B cell (primary cell): ENCODE data around the gene TUFM. TPM values are rescaled to one million over a fixed set of nuclear protein-coding genes. Genes with fewer than 3 reads are reported as not detected.

Experiments used
- ATAC-seq: fragments of 200-7000 bp; cut with Tn5 transposase; one replicate; pipeline ENCODE4 v1.10.0; 2021; ENCODE audit warnings: low read depth, mild to moderate bottlenecking, moderate number of reproducible peaks, moderate library complexity
- CTCF ChIA-PET: fragments of 350-600 bp; sonication (Branson Sonifier 250); formaldehyde crosslinking; loops from one replicate; lab custom pipeline; 2021; ENCODE audit warnings: antibody characterized with exemption, inconsistent platforms; lab: Charles Lee
- POLR2A ChIA-PET: fragments of 350-600 bp; sonication (Branson Sonifier 250); formaldehyde crosslinking; loops from one replicate; lab custom pipeline; 2021; ENCODE audit warnings: antibody characterized with exemption; lab: Charles Lee
- DNase-seq: peaks from one replicate; pipeline ENCODE4 v3.0.0; 2013
- H2AFZ ChIP-seq: 2 replicates; pipeline ENCODE4 v1.6.1; 2012; ENCODE audit warnings: mild to moderate bottlenecking, low read depth, low read length; ENCODE audit not compliant: insufficient read depth, poor library complexity, severe bottlenecking
- H3K27ac ChIP-seq, 2 donors: 1 replicate in 1 of 2; 2 replicates in 1 of 2; pipeline ENCODE4 v1.5.1; 2012 to 2013; ENCODE audit warnings: low read length in 2 of 2, mild to moderate bottlenecking in 2 of 2, moderate library complexity in 1 of 2
- H3K27me3 ChIP-seq, 4 experiments: fragments of 200-600 bp in 1 of 4; sonication (generic) in 1 of 4; replicated peaks in 1 of 4; 1 replicate in 2 of 4; 2 replicates in 2 of 4; pipeline versions ENCODE4 v1.6.1 to v1.7.0; 2013 to 2016; ENCODE audit warnings: low read length in 3 of 4, mild to moderate bottlenecking in 2 of 4, mixed read lengths in 1 of 4, moderate library complexity in 1 of 4; ENCODE audit not compliant: insufficient read depth in 4 of 4, control insufficient read depth in 3 of 4; ENCODE audit errors: control extremely low read depth in 1 of 4
- H3K36me3 ChIP-seq, 2 experiments: replicated peaks in 1 of 2; 1 replicate in 1 of 2; 2 replicates in 1 of 2; pipeline versions ENCODE4 v1.6.1 to v1.7.1; 2013; ENCODE audit warnings: low read length in 1 of 2; ENCODE audit not compliant: insufficient read depth in 2 of 2, control insufficient read depth in 1 of 2; ENCODE audit errors: control extremely low read depth in 1 of 2, extremely low read depth in 1 of 2
- H3K4me1 ChIP-seq, 2 donors: fragments of 200-600 bp in 1 of 2; sonication (generic) in 1 of 2; 1 replicate in 1 of 2; 2 replicates in 1 of 2; pipeline versions ENCODE4 v1.5.1 to v1.6.1; 2013 to 2017; ENCODE audit warnings: low read length in 2 of 2; ENCODE audit not compliant: control insufficient read depth in 2 of 2, insufficient read depth in 2 of 2
- H3K4me2 ChIP-seq: replicated peaks from 2 replicates; pipeline ENCODE3; 2012; ENCODE audit warnings: mild to moderate bottlenecking, low read depth, low read length; ENCODE audit not compliant: poor library complexity, severe bottlenecking
- H3K4me3 ChIP-seq, 5 experiments: fragments of 200-600 bp in 1 of 5; sonication (generic) in 1 of 5; 1 replicate in 3 of 5; 2 replicates in 2 of 5; pipeline versions ENCODE4 v1.5.1 to v1.7.0; 2011 to 2016; ENCODE audit warnings: low read length in 4 of 5, mild to moderate bottlenecking in 4 of 5, low read depth in 2 of 5, control low read depth in 1 of 5, moderate library complexity in 1 of 5; ENCODE audit not compliant: insufficient read depth in 1 of 5; ENCODE audit errors: control extremely low read depth in 1 of 5, extremely low read depth in 1 of 5
- H3K79me2 ChIP-seq: fragments of 200-600 bp; sonication (generic); one replicate; pipeline ENCODE4 v1.6.0; 2016; ENCODE audit warnings: low read length; ENCODE audit not compliant: control insufficient read depth, insufficient read depth
- H3K9ac ChIP-seq: fragments of 200-600 bp; sonication (generic); 2 replicates; pipeline ENCODE4 v1.6.1; 2017; ENCODE audit warnings: mild to moderate bottlenecking, low read length, moderate library complexity
- H3K9me3 ChIP-seq, 3 donors: one replicate each; pipeline versions ENCODE4 v1.6.1 to v1.7.1; 2013; ENCODE audit warnings: low read length in 2 of 3; ENCODE audit not compliant: control insufficient read depth in 2 of 3, insufficient read depth in 1 of 3; ENCODE audit errors: control extremely low read depth in 1 of 3
- H4K20me1 ChIP-seq: 2 replicates; pipeline ENCODE4 v1.6.0; 2012; ENCODE audit warnings: mild to moderate bottlenecking, low read length; ENCODE audit not compliant: insufficient read depth, control insufficient read depth, poor library complexity, severe bottlenecking
- H3K27ac Mint-ChIP-seq: one replicate; pipeline ENCODE4 v1.8.0; 2021; ENCODE audit warnings: mixed read lengths
- H3K27me3 Mint-ChIP-seq: one replicate; pipeline ENCODE4 v1.8.0; 2021; ENCODE audit warnings: mixed read lengths
- H3K4me1 Mint-ChIP-seq: one replicate; pipeline ENCODE4 v1.8.0; 2021; ENCODE audit warnings: mixed read lengths
- H3K4me3 Mint-ChIP-seq: one replicate; pipeline ENCODE4 v1.8.0; 2021; ENCODE audit warnings: mixed read lengths
- H3K9me3 Mint-ChIP-seq: one replicate; pipeline ENCODE4 v1.8.0; 2022; ENCODE audit warnings: mixed read lengths; ENCODE audit not compliant: insufficient read depth
- EZH2 ChIP-seq: IDR thresholded peaks from 2 replicates; pipeline ENCODE4 v1.6.1; 2012; ENCODE audit warnings: borderline replicate concordance, low read depth, mild to moderate bottlenecking, moderate library complexity, low read length; ENCODE audit not compliant: insufficient read depth, poor library complexity, severe bottlenecking
- WGBS: methylation state at CpG from one replicate; pipeline ENCODE4 v1.1.5; 2013; ENCODE audit warnings: missing lambda C conversion rate; ENCODE audit not compliant: insufficient coverage; 5-methylcytosine and 5-hydroxymethylcytosine counted together
- intact Hi-C: fragments of 100-400 bp; cut with micrococcal nuclease; formaldehyde crosslinking; loops from one replicate; pipeline ENCODE4 v1.10.0; 2022
- polyA plus RNA-seq: library from polyadenylated mRNA; depleted of rRNA; stranded (reverse); fragments of >200 nt; gene quantifications from 2 replicates; pipeline ENCODE4 v1.2.3, GENCODE V29; 2012
- total RNA-seq, 2 donors: library from RNA; stranded (reverse); fragments of 120-200 nt in 1 of 2; gene quantifications; 1 replicate in 1 of 2; 2 replicates in 1 of 2; pipeline versions ENCODE4 v1.2.3 to v1.2.4, GENCODE V29; 2013 to 2022
- TF ChIP-seq, protein P1 (sequence below): fragments of 200-600 bp; IDR thresholded peaks from one replicate; pipeline ENCODE4 v1.8.0; 2022; ENCODE audit warnings: antibody characterized with exemption, mild to moderate bottlenecking

The TUFM gene
- total and polyA plus RNA-seq, 2 donors (not counting 1 experiment from before 2014, with no cell fraction given), result 126 to 129 TPM

DNA sequence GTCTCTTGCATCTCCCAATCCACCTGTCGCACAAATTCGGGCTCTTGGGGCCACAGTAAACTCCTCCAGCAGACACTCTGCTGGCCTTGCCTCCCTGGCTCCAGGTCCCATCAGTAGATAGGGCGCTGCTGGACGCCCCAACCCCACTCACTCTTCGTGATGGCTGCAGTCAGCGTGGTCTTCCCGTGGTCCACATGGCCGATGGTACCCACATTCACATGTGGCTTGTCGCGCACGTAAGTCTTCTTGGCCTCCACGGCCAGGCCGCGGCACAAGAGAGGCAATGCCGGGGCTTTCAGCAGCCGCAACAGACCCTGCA is 428 bp downstream of the TUFM start:
- Mint-ChIP-seq H3K27ac (peak overlapping the region; percentile 91), H3K4me1 (peaks cover 30% of the 10 kb centered on the region), H3K9me3 (no peaks in the 10 kb centered on the region), H3K4me3 (peak overlapping the region; percentile 91), H3K27me3 (no peaks in the 10 kb centered on the region)
- intact Hi-C loops, result loop anchor here (1.0 kb wide), 2 partner anchors 23 to 35 kb away; partner anchors contain the start of gene ATXN2L
- CTCF ChIA-PET, result interaction anchor here (1.3 to 4.9 kb wide), 6 partner anchors 18 to 102 kb away, joined by 4 to 41 read pairs (median 8); partner anchors contain the start of genes ATXN2L, CD19 and SH2B1
- H3K27me3 ChIP-seq, result no peaks in the 10 kb centered on the region
- peaks cover 19% of the 10 kb centered on the region for H4K20me1 ChIP-seq
- H2AFZ ChIP-seq, result peak overlapping the region; percentile 86
- no peak for ATAC-seq
- no peaks in the 10 kb centered on the region for H3K9me3 ChIP-seq
- peaks cover 4 to 35% of the 10 kb centered on the region in 2 experiments for H3K36me3 ChIP-seq
- WGBS, result 1% methylated on average over 16 of the region's 16 CpGs
- peak overlapping the region; percentile 89 for H3K4me2 ChIP-seq
- peak overlapping the region; percentile 80 to 85 for H3K27ac ChIP-seq
- H3K9ac ChIP-seq, result peak overlapping the region; percentile 88
- peaks cover 18 to 26% of the 10 kb centered on the region in 2 donors for H3K4me1 ChIP-seq
- peaks cover 47% of the 10 kb centered on the region for H3K79me2 ChIP-seq
- POLR2A ChIA-PET, result interaction anchor here (0.5 to 5.1 kb wide), 9 partner anchors 18 to 986 kb away, joined by 3 to 56 read pairs (median 6); partner anchors contain the start of genes ATXN2L, NFATC2IP and SH2B1
- H3K4me3 ChIP-seq, result peak overlapping the region; percentile 59 to 98 (median 89)
- no peak for TF ChIP-seq EZH2
- TF ChIP-seq, protein P1, sequence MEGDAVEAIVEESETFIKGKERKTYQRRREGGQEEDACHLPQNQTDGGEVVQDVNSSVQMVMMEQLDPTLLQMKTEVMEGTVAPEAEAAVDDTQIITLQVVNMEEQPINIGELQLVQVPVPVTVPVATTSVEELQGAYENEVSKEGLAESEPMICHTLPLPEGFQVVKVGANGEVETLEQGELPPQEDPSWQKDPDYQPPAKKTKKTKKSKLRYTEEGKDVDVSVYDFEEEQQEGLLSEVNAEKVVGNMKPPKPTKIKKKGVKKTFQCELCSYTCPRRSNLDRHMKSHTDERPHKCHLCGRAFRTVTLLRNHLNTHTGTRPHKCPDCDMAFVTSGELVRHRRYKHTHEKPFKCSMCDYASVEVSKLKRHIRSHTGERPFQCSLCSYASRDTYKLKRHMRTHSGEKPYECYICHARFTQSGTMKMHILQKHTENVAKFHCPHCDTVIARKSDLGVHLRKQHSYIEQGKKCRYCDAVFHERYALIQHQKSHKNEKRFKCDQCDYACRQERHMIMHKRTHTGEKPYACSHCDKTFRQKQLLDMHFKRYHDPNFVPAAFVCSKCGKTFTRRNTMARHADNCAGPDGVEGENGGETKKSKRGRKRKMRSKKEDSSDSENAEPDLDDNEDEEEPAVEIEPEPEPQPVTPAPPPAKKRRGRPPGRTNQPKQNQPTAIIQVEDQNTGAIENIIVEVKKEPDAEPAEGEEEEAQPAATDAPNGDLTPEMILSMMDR, result no peak
- DNase-seq, result no peak

- ChIA-PET CTCF (interaction anchor here (0.7 to 4.9 kb wide), 5 partner anchors 22 to 121 kb away, joined by 3 to 38 read pairs (median 8); partner anchors contain the start of gene ATXN2L), POLR2A (interaction anchor here (5.1 kb wide), 1 partner anchor 18 kb away, joined by 56 read pairs; the partner anchor contains the start of gene SH2B1)
- 79% methylated on average over 5 of the region's 10 CpGs for WGBS
- peak overlapping the region; percentile 91 for H3K27ac Mint-ChIP-seq
- intact Hi-C loops, result no loop called here
- Histone ChIP-seq H3K9me3 (no peaks in the 10 kb centered on the region), H3K79me2 (peaks cover 47% of the 10 kb centered on the region), H3K9ac (peak overlapping the region; percentile 88), H3K4me1 (peaks cover 18 to 26% of the 10 kb centered on the region in 2 donors), H4K20me1 (peaks cover 19% of the 10 kb centered on the region), H3K4me3 (peak overlapping the region; percentile 59 to 98 (median 89)), H3K4me2 (peak overlapping the region; percentile 89), H2AFZ (peak overlapping the region; percentile 86), H3K36me3 (peaks cover 4 to 35% of the 10 kb centered on the region in 2 experiments), H3K27ac (peak overlapping the region in 1 of 2 donors; percentile 85), H3K27me3 (no peaks in the 10 kb centered on the region)
- H3K9me3 Mint-ChIP-seq, result no peaks in the 10 kb centered on the region
- no peak for DNase-seq
- H3K4me1 Mint-ChIP-seq, result peaks cover 30% of the 10 kb centered on the region
- no peak for ATAC-seq
- TF ChIP-seq EZH2, result no peak
- TF ChIP-seq, protein P1, result no peak
- H3K27me3 Mint-ChIP-seq, result no peaks in the 10 kb centered on the region
- peak overlapping the region; percentile 91 for H3K4me3 Mint-ChIP-seq
Measured at GRCh38 chr16:28845293-28845692, 855 bp downstream of the TUFM start.
